HG03521 (cell line): ENCODE data around the gene ZNRD2.
"Not testable (repeated sequence)": the region's sequence is repeated elsewhere in the genome, so short reads cannot be mapped to it uniquely, and the experiment has no call there.

Source experiments
- ATAC-seq: cut with Tn5 transposase; IDR thresholded peaks from one replicate; pipeline ENCODE4 v1.9.1; 2021; ENCODE audit warnings: mild to moderate bottlenecking, moderate library complexity; ENCODE audit not compliant: unreplicated experiment

The ZNRD2 gene

GRCh38 chr11:65554842-65555430, 15.3 kb upstream of the ZNRD2 start:
- ATAC-seq: no peak

DNA sequence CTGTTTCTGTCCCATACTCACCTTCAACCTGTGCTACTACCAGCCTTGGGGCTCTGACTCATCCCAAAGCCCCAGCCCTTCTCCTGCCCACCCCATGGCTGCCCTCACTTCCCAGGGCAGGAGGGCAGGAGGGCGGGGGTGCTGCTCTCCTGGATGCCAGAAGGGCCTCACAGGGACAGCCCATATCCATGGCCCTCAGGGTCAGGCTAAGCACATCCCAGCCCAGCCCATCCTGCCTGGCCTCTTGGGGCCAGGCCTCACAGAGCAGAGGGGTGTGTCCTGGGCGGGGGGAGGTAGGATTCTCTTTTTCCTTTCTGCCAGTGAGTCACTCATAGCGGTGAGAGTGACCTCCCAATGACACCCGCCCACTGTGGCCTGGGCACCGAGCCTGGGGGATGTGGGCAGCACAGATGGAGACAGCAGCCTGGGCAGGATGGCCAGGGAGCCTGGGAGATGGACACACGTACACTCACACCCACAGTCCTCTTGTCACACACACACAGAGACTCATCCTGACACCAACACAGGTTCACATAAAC, 14.5 kb upstream of the ZNRD2 start:
- ATAC-seq: no peak

- ATAC-seq: no peak
These were observed 13.6 kb upstream of the ZNRD2 start for GRCh38 chr11:65556470-65557279.

DNA sequence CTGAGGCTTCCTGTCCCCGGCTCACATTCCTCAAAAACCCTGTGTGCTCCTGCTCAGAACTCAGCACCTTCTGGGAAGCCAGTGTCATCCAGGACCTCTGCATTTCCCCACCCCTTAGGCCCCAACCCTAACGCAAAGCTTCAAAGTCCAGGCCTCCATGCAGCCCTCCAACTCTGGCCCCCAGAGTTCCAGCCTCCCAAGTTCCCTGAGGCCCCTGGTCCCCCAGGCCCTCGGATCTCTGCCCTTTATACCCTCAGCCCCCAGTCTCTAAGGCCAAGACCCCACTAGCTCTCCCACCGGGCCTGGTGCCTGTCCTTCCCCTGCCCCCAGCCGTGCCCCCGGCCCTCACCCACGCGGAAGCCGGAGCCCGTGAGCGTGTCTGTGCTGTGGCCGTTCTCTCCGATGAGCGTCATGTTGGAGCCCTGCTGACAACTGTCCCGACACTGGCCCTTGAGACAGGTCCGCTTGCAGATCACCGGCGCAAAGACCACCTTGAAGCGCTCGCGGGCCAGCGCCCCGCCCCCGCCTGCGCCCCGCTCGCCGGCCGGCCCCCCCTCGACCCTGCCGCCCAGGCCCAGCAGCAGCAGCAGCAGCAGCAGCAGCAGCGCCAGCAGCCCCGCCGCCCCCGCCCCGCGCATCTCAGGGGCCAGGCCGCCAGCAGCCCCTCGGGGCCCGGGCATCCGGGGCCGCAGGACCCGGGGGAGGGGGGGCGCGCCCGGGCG, 12.8 kb upstream of the ZNRD2 start:
- no peak for ATAC-seq

- no peak for ATAC-seq
These were observed 12.0 kb upstream of the ZNRD2 start, which contains the start of gene LTBP3 for GRCh38 chr11:65558002-65558929. Gene LTBP3 (minus strand): TSS chr11:65558359. CDS start chr11:65557959, 400 bp downstream.

DNA sequence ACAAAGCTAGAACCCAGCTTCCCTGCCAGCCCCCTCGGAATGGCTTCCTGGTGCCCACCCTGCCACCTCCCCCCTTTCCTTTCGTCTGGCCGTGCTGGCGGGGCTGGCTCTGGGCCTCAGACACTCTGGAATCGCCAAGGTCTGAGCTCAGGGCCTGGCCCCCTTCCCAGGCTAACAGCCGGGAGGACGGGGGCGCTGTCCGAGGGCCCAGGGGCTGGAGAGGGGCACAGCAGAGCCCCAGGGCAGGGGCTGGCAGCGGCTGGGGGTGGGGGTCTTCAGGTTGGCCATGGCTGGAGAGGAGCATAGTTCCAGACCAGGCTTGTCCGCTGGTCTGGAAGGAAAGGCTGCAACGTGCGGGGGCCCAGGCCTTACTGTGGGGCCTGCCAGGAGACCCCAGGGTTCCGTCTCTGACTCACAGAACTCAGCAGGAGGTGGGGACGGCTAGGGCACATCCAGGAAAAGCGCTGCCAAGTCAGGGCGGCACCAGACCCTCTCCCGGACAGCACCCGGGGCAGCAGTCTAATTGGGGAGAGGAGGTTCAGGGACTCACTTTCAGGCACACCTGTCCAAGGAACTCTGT, 11.3 kb upstream of the ZNRD2 start:
- ATAC-seq: no peak

- ATAC-seq: no peak
These were observed 10.7 kb upstream of the ZNRD2 start for GRCh38 chr11:65559535-65559934.

- ATAC-seq: no peak
These were observed 10.2 kb upstream of the ZNRD2 start for GRCh38 chr11:65559951-65560537.

- no peak for ATAC-seq
These were observed 9.5 kb upstream of the ZNRD2 start for GRCh38 chr11:65560555-65561418.

GRCh38 chr11:65562020-65562419, 8.3 kb upstream of the ZNRD2 start:
- ATAC-seq: no peak

DNA sequence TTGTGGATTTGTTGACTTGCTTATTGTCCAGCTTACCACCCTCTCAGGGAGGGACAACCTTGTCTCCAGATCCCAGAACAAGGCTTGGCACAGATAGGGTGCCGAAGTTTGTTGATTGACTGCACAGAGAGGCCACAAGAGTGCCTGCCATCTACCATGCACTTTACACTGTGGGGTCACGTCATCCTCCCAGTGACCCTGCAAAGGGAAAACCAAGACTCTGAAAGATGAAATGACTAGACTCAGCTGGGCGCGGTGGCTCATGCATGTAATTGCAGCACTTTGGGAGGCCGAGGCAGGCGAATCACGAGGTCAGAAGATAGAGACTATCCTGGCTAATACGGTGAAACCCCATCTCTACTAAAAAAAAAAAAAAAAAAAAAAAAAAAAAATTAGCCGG, 7.5 kb upstream of the ZNRD2 start:
- ATAC-seq: no peak

- ATAC-seq: no peak
These were observed 6.7 kb upstream of the ZNRD2 start for GRCh38 chr11:65563601-65564000.

DNA sequence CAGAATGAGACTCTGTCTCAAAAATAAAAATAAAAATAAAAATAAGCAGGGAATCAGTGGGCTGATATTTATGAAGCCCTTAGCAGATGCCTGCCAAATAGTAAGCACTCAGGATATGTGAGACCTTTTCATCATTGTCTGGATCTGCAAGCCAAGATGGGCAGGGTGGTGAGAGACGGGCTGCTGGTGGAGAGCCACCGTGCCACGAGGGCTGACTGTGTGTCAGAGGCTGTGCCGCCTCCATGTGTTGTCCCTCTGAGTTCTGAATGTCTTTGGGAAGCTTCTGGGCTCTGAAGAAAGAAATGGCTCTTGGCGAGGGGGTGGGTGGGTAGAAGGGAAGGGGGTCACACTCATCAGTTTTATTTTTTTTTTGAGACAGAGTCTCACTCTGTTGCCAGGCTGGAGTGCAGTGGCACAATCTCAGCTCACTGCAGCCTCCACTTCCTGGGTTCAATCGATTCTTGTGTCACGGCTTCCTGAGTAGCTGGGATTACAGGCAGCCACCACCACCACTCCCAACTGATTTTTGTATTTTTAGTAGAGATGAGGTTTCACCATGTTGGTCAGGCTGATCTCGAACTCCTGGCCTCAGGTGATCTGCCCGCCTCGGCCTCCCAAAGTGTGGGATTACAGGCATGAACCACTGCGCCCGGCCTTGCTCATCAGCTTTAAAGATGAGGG, 5.3 kb upstream of the ZNRD2 start:
- ATAC-seq: not testable (repeated sequence)

DNA sequence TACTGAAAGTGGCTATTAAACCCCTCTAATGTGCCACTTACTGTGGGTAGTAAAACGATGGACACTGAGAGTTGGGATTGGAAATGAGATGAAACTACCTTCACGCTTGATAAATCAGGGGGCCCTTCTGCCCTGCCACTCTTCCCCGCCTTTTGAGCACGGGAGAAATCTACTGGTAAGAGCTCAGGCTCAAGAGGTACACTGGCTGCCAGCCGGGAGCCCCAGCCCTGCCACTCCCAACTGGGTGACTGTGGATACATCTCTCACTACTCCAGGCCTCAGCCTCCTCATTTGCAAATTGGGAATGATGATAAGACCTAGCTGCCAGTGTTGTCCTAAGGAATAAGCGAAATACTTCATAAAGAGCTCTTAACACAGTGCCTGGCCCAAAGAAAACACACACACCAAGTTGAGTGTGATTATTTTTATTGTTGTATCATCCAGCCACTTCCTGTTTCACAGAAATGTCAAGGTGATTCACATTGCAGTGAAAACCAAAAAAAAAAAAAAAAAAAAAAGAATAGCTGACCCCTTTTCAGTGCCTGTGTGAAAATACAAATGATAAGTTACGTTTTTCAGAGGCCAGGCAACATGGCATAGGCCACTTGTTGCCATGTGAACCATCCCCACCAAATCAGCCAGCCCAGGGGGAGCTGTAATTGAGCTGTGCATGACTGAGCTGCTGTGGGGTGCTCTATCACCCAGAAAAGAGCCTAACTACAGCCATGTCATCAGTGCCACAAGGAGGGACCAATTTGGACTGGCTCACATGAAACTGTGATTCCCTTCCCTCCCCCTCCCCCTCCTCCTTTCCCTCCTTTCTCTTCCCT, 4.4 kb upstream of the ZNRD2 start:
- no peak for ATAC-seq

GRCh38 chr11:65569164-65569972, 909 bp upstream of the ZNRD2 start:
- ATAC-seq: no peak

DNA sequence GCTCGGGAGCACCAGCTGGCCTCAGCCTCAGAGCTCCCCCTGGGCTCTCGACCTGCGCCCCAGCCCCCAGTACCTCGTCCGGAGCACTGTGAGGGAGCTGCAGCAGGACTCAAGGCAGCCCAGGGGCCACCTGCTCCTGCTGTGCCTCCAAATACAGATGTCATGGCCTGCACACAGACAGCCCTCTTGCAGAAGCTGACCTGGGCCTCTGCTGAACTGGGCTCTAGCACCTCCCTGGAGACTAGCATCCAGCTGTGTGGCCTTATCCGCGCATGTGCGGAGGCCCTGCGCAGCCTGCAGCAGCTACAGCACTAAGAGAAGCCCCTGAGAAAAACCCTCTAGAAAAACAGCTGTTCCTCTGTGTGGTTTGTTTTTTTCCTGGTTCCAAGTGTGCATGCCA, 1.1 kb downstream of the ZNRD2 start:
- no peak for ATAC-seq

- no peak for ATAC-seq
These were observed 1.7 kb downstream of the ZNRD2 start for GRCh38 chr11:65571940-65572339.
